22Rv1 (cell line): ENCODE data around the gene LAMA2.

Experiments used
- CTCF ChIP-seq: fragments of 450-650 bp; IDR thresholded peaks from 2 replicates; pipeline ENCODE4 v1.5.1; 2017; ENCODE audit warnings: mild to moderate bottlenecking
- ZFX ChIP-seq: fragments of 450-650 bp; IDR thresholded peaks from 2 replicates; pipeline ENCODE4 v1.6.1; 2017; ENCODE audit warnings: antibody characterized with exemption, borderline replicate concordance

GRCh38 chr6:129280293-129280644, 397.3 kb downstream of the LAMA2 start:
- TF ChIP-seq CTCF (no peak), ZFX (no peak)
